Panc1 (cell line): ENCODE results near the gene TNFAIP6.

ENCODE experiments used
- TF ChIP-seq, protein P1 (sequence below), 2 experiments: IDR thresholded peaks; 2 replicates each; pipeline ENCODE4 v1.6.1; 2011 to 2012; ENCODE audit warnings: low read depth in 2 of 2, control low read depth in 1 of 2, low read length in 1 of 2, mild to moderate bottlenecking in 1 of 2, moderate library complexity in 1 of 2; ENCODE audit not compliant: insufficient read depth in 1 of 2
- TF ChIP-seq, protein P2 (sequence below): fragments of 450-650 bp; IDR thresholded peaks from 2 replicates; pipeline ENCODE4 v1.5.1; 2017; ENCODE audit warnings: mild to moderate bottlenecking

DNA sequence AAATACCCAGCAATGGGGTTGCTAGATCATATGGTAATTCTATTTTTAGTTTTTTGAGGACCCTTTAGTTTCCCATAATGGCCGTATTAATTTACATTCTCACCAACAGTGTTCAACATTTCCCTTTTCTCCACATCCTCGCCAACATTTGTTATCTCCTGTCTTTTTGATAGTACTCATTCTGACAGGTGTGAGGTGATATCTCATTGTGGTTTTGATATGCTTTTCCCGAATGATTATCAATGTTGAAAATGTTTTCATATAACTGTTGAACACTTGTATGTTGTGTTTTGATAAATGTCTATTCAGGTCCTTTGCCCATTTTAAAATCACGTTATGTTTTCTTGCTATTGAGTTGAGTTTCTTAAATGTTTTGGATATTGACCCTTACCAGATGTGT, 46.5 kb downstream of the TNFAIP6 start:
- TF ChIP-seq, protein P1, sequence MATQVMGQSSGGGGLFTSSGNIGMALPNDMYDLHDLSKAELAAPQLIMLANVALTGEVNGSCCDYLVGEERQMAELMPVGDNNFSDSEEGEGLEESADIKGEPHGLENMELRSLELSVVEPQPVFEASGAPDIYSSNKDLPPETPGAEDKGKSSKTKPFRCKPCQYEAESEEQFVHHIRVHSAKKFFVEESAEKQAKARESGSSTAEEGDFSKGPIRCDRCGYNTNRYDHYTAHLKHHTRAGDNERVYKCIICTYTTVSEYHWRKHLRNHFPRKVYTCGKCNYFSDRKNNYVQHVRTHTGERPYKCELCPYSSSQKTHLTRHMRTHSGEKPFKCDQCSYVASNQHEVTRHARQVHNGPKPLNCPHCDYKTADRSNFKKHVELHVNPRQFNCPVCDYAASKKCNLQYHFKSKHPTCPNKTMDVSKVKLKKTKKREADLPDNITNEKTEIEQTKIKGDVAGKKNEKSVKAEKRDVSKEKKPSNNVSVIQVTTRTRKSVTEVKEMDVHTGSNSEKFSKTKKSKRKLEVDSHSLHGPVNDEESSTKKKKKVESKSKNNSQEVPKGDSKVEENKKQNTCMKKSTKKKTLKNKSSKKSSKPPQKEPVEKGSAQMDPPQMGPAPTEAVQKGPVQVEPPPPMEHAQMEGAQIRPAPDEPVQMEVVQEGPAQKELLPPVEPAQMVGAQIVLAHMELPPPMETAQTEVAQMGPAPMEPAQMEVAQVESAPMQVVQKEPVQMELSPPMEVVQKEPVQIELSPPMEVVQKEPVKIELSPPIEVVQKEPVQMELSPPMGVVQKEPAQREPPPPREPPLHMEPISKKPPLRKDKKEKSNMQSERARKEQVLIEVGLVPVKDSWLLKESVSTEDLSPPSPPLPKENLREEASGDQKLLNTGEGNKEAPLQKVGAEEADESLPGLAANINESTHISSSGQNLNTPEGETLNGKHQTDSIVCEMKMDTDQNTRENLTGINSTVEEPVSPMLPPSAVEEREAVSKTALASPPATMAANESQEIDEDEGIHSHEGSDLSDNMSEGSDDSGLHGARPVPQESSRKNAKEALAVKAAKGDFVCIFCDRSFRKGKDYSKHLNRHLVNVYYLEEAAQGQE (IDR thresholded peaks at IDR 0.05; ENCODE audit: insufficient read depth in 1 of 2, low read depth in 2 of 2, low read length in 1 of 2), result no peak
- TF ChIP-seq, protein P2, sequence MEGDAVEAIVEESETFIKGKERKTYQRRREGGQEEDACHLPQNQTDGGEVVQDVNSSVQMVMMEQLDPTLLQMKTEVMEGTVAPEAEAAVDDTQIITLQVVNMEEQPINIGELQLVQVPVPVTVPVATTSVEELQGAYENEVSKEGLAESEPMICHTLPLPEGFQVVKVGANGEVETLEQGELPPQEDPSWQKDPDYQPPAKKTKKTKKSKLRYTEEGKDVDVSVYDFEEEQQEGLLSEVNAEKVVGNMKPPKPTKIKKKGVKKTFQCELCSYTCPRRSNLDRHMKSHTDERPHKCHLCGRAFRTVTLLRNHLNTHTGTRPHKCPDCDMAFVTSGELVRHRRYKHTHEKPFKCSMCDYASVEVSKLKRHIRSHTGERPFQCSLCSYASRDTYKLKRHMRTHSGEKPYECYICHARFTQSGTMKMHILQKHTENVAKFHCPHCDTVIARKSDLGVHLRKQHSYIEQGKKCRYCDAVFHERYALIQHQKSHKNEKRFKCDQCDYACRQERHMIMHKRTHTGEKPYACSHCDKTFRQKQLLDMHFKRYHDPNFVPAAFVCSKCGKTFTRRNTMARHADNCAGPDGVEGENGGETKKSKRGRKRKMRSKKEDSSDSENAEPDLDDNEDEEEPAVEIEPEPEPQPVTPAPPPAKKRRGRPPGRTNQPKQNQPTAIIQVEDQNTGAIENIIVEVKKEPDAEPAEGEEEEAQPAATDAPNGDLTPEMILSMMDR, result no peak
